ACC112 (cell line): Measurements from ENCODE around the gene CXCL14.

Experiments used
- H2AFZ ChIP-seq: fragments of 200-600 bp; sonication (generic); one replicate; pipeline ENCODE4 v1.6.0; 2017; ENCODE audit warnings: antibody characterized with exemption, low read length; ENCODE audit not compliant: unreplicated experiment
- H3K27ac ChIP-seq: fragments of 200-600 bp; sonication (generic); 2 replicates; pipeline ENCODE4 v1.5.1; 2014; ENCODE audit warnings: low read depth, mild to moderate bottlenecking, antibody characterized with exemption, low read length, moderate library complexity
- H3K27me3 ChIP-seq: fragments of 200-600 bp; sonication (generic); 2 replicates; pipeline ENCODE4 v1.6.1; 2014; ENCODE audit warnings: mild to moderate bottlenecking, antibody characterized with exemption, low read length, moderate library complexity, mixed read lengths; ENCODE audit not compliant: insufficient read depth
- H3K36me3 ChIP-seq: fragments of 200-600 bp; sonication (generic); 2 replicates; pipeline ENCODE4 v1.6.1; 2016; ENCODE audit warnings: mild to moderate bottlenecking, antibody characterized with exemption, low read length, moderate library complexity, mixed read lengths; ENCODE audit not compliant: insufficient read depth
- H3K4me1 ChIP-seq: fragments of 200-600 bp; sonication (generic); one replicate; pipeline ENCODE4 v1.6.1; 2016; ENCODE audit warnings: low read length, mixed read lengths; ENCODE audit not compliant: insufficient read depth, unreplicated experiment, control insufficient read depth
- H3K4me3 ChIP-seq: fragments of 200-600 bp; sonication (generic); 2 replicates; pipeline ENCODE4 v1.5.1; 2014; ENCODE audit warnings: mild to moderate bottlenecking, low read depth, low read length
- H3K79me2 ChIP-seq: fragments of 200-600 bp; sonication (generic); one replicate; pipeline ENCODE4 v1.6.0; 2016; ENCODE audit warnings: low read length; ENCODE audit not compliant: control insufficient read depth, unreplicated experiment, insufficient read depth

The CXCL14 gene

GRCh38 chr5:135543001-135543484 is 35.7 kb downstream of the CXCL14 start:
- Histone ChIP-seq H3K36me3 (no peaks in the 10 kb centered on the region), H3K79me2 (no peaks in the 10 kb centered on the region), H3K4me1 (no peaks in the 10 kb centered on the region), H2AFZ (peak overlapping the region; percentile 70), H3K27ac (no peak overlapping the region), H3K27me3 (peaks cover 61% of the 10 kb centered on the region), H3K4me3 (peak overlapping the region; percentile 77)

DNA sequence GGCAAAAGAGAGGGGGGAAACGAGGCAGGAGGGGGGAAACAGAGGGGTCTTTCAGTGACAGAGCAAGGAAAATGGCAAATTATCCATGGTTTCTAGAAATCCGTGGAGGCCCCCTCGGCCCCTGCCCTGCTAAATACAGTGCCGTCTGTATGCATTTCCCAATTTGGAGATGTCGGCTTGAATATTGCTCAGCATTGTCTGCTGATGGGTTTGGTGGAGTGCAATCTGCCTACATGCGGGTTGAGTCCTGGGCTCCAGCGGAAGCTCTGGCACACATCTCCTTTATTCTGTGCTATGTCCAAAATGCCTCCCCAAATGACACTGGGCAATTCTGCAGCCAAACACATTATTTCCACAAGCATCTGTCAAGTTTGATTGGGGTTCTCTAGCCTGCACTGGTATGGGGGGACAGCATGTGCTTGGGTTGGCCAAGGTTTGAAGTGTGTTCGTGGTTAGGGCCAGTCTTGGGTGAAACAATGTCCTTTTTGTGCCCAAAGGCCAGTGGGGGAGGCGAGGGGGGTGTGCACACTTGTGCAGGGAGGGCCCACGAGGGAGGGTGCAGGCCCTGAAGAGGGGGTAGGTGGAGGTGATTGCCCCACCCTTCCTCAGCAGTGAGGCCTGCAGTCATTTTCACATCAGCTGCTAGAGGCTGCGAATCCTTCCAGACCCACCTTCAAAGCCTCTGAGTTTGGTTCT is 36.8 kb downstream of the CXCL14 start:
- no peaks in the 10 kb centered on the region for H3K4me1 ChIP-seq
- no peak overlapping the region for H3K4me3 ChIP-seq
- H2AFZ ChIP-seq, result no peak overlapping the region
- H3K27me3 ChIP-seq, result peaks cover 62% of the 10 kb centered on the region
- no peaks in the 10 kb centered on the region for H3K36me3 ChIP-seq
- H3K79me2 ChIP-seq, result no peaks in the 10 kb centered on the region
- no peak overlapping the region for H3K27ac ChIP-seq

GRCh38 chr5:135539430-135540005 is 39.3 kb downstream of the CXCL14 start:
- H3K27me3 ChIP-seq, result peaks cover 77% of the 10 kb centered on the region

DNA sequence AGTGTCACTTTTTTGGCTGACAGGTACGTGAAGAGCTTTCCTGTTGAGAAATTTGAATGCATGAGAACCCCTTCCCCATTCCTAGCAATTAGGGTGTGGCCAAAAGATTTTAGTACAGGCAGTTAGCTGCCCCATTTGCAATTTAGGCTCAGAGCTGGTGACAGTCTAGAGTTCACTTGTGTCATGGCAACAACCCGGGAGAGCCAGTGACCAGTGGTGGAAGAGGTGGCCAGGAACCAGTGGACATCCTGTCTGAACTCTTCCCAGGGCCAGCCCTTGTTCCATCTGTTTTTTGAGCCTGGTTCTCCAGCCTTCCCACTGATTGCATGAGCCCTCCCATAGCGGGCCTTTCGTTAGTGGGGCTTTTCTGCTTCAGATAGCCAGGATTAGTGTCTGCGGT is 40.5 kb downstream of the CXCL14 start:
- Histone ChIP-seq H3K27me3 (peaks cover 81% of the 10 kb centered on the region), H2AFZ (no peak overlapping the region), H3K27ac (no peak overlapping the region), H3K79me2 (no peaks in the 10 kb centered on the region), H3K4me1 (no peaks in the 10 kb centered on the region), H3K36me3 (no peaks in the 10 kb centered on the region), H3K4me3 (no peak overlapping the region)

More at GRCh38 chr5:135539430-135540005, 39.3 kb downstream of the CXCL14 start:
- Histone ChIP-seq H3K79me2 (no peaks in the 10 kb centered on the region), H3K27ac (no peak overlapping the region), H3K36me3 (no peaks in the 10 kb centered on the region), H3K4me1 (no peaks in the 10 kb centered on the region), H3K4me3 (no peak overlapping the region), H2AFZ (no peak overlapping the region)

DNA sequence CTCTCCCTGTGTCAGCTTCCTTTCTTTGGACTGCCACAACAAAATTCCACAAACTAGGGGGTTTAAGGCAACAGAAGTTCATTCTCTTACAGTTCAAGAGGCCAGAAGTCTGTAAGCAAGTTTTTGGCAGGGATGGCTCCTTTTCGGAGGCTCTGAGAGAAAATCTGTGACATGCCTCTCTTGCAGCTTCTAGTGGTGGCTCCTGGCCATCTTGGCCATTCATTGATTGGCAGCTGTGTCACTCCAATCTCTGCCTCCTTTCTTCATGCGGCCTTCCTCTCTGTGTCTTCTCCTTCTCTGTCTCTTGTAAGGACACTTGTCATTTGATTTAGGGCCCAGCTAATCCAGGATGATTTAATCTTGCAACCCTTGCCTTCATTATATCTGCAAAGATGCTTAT is 41.0 kb downstream of the CXCL14 start:
- no peak overlapping the region for H3K4me3 ChIP-seq
- H3K79me2 ChIP-seq, result no peaks in the 10 kb centered on the region
- no peaks in the 10 kb centered on the region for H3K4me1 ChIP-seq
- no peaks in the 10 kb centered on the region for H3K36me3 ChIP-seq
- no peak overlapping the region for H3K27ac ChIP-seq
- H3K27me3 ChIP-seq, result peaks cover 83% of the 10 kb centered on the region
- no peak overlapping the region for H2AFZ ChIP-seq

GRCh38 chr5:135537271-135537670 is 41.5 kb downstream of the CXCL14 start:
- Histone ChIP-seq H3K36me3 (no peaks in the 10 kb centered on the region), H3K4me3 (no peak overlapping the region), H3K79me2 (no peaks in the 10 kb centered on the region), H3K27me3 (peaks cover 87% of the 10 kb centered on the region), H3K4me1 (no peaks in the 10 kb centered on the region), H3K27ac (no peak overlapping the region), H2AFZ (no peak overlapping the region)

- no peaks in the 10 kb centered on the region for H3K36me3 ChIP-seq
- peaks cover 90% of the 10 kb centered on the region for H3K27me3 ChIP-seq
- no peaks in the 10 kb centered on the region for H3K4me1 ChIP-seq
- H2AFZ ChIP-seq, result peak within 1 kb of the TSS; percentile 13
- no peak within 1 kb of the TSS for H3K27ac ChIP-seq
- peak within 1 kb of the TSS; percentile 44 for H3K4me3 ChIP-seq
- no peaks in the 10 kb centered on the region for H3K79me2 ChIP-seq
These were observed 42.7 kb downstream of the CXCL14 start, which contains the start of gene NEUROG1 for GRCh38 chr5:135535820-135536801. Gene NEUROG1, minus strand, starts transcription at chr5:135535964. Its CDS starts 274 bp downstream, at chr5:135535690.

DNA sequence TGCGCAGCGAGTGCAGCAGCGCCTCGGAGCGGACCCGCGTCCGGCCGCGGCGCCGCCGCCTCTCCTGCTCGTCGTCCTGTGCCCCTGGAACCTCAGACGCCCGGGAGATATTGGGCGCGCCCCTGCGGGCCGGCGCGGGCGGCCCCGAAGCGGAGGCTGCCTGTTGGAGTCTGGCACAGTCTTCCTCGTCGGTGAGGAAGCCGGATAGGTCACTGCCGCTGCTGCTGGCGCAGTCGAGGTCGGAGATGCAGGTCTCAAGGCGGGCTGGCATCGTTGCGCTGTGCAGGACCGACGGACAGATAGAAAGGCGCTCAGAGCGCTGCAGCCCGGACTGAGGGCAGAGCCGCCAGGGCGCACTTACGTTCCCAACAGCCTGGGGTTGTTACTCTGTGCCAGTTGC is 43.4 kb downstream of the CXCL14 start:
- H2AFZ ChIP-seq, result no peak overlapping the region
- no peak overlapping the region for H3K27ac ChIP-seq
- H3K36me3 ChIP-seq, result no peaks in the 10 kb centered on the region
- peaks cover 92% of the 10 kb centered on the region for H3K27me3 ChIP-seq
- H3K4me1 ChIP-seq, result no peaks in the 10 kb centered on the region
- peak overlapping the region; percentile 44; the same call in 1 of the 2 replicates for H3K4me3 ChIP-seq
- H3K79me2 ChIP-seq, result no peaks in the 10 kb centered on the region

- H3K27ac ChIP-seq, result no peak overlapping the region
- no peaks in the 10 kb centered on the region for H3K36me3 ChIP-seq
- H3K4me1 ChIP-seq, result no peaks in the 10 kb centered on the region
- peaks cover 94% of the 10 kb centered on the region for H3K27me3 ChIP-seq
- H3K79me2 ChIP-seq, result no peaks in the 10 kb centered on the region
- peak overlapping the region; percentile 44; the same call in 1 of the 2 replicates for H3K4me3 ChIP-seq
- H2AFZ ChIP-seq, result no peak overlapping the region
These were observed 44.0 kb downstream of the CXCL14 start for GRCh38 chr5:135534609-135535419.

- Histone ChIP-seq H3K27ac (no peak overlapping the region), H3K4me1 (no peaks in the 10 kb centered on the region), H2AFZ (no peak overlapping the region), H3K79me2 (no peaks in the 10 kb centered on the region), H3K36me3 (no peaks in the 10 kb centered on the region), H3K4me3 (no peak overlapping the region), H3K27me3 (peaks cover 97% of the 10 kb centered on the region)
These were observed 45.0 kb downstream of the CXCL14 start for GRCh38 chr5:135533794-135534193.
